ENCODE data around the gene RNF166.
A peak's percentile ranks its signal among the peaks of the same experiment; 100 is the strongest.

DNA sequence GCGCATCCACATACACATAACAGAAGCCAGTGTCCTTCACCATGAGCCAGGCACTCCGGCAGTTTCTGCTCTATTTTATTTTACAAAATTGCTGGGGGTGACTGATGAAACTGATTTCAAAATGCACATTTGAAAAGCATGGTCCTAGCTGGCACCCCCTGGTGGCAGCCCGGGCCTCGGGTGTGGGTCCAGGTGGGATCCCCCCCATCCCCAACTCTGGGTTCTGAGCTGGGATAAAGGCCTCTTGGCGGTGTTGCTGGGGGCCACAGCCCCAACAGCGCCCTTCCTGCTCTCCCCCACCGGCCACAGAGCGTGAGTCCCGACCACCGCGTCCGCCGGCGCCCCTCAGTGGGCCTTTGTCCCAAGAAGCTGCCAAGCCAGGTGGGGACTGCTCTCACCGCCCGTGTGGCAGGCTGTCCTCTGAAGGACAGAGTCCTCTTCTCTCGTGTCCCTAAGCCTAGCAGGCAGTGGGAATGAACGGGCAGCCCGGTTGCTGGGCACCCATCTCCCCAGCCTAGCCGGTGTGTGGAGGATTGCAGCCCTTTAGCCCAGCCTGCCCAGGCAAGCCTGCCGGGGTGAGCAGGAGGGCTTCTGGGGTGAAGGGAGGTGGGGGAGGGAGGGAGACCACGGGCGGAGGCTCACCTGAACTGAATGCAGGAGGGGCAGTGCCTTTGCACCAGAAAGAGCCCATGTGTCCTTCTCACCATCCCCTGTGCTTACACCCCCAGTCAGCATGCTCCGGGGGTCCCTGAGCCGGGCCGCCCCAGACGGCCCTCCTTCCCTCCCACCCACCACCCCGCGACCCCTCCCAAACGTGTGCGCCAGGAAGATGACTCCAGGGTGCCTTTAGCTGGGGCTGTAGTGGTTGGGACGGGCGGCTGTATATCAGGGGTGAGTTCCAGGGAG lies 20.8 kb downstream of the RNF166 start:
- no peak for TF ChIP-seq POLR2A (IDR thresholded peaks at IDR 0.05)
- TF ChIP-seq EP300 (IDR thresholded peaks at IDR 0.05): no peak
- TF ChIP-seq, protein P1, sequence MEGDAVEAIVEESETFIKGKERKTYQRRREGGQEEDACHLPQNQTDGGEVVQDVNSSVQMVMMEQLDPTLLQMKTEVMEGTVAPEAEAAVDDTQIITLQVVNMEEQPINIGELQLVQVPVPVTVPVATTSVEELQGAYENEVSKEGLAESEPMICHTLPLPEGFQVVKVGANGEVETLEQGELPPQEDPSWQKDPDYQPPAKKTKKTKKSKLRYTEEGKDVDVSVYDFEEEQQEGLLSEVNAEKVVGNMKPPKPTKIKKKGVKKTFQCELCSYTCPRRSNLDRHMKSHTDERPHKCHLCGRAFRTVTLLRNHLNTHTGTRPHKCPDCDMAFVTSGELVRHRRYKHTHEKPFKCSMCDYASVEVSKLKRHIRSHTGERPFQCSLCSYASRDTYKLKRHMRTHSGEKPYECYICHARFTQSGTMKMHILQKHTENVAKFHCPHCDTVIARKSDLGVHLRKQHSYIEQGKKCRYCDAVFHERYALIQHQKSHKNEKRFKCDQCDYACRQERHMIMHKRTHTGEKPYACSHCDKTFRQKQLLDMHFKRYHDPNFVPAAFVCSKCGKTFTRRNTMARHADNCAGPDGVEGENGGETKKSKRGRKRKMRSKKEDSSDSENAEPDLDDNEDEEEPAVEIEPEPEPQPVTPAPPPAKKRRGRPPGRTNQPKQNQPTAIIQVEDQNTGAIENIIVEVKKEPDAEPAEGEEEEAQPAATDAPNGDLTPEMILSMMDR (IDR thresholded peaks at IDR 0.05): peak in 2 of 4 experiments; percentile 43 to 46
